PFSK-1 (cell line): ENCODE results near the gene MED27.

Experiments
- FOXP2 ChIP-seq: optimal IDR thresholded peaks from 2 replicates; pipeline ENCODE3; 2011; ENCODE audit warnings: borderline replicate concordance, control low read depth, inconsistent platforms; ENCODE audit not compliant: insufficient read depth; ENCODE audit errors: extremely low read length, extremely low read depth
- POLR2AphosphoS5 ChIP-seq: IDR thresholded peaks from 2 replicates; pipeline ENCODE4 v1.6.1; 2012; ENCODE audit warnings: low read depth, mild to moderate bottlenecking, control low read depth, low read length, moderate library complexity
- SIN3A ChIP-seq: IDR thresholded peaks from 2 replicates; pipeline ENCODE4 v1.6.1; 2012; ENCODE audit warnings: mild to moderate bottlenecking, low read length, moderate library complexity, borderline replicate concordance; ENCODE audit not compliant: insufficient read depth
- TAF1 ChIP-seq: IDR thresholded peaks from 2 replicates; pipeline ENCODE4 v1.6.1; 2012; ENCODE audit warnings: low read length, control low read depth, borderline replicate concordance; ENCODE audit not compliant: insufficient read depth
- TF ChIP-seq, protein P1 (sequence below), 2 experiments: IDR thresholded peaks; 2 replicates each; pipeline versions ENCODE4 v1.6.1 to v1.8.0; 2011 to 2012; ENCODE audit warnings: low read depth in 2 of 2, low read length in 2 of 2, control low read depth in 1 of 2, inconsistent platforms in 1 of 2, mild to moderate bottlenecking in 1 of 2, moderate library complexity in 1 of 2; ENCODE audit not compliant: insufficient read depth in 1 of 2

MED27 gene

GRCh38 chr9:132078699-132079356 lies 839 bp downstream of the MED27 start:
- TF ChIP-seq SIN3A (no peak), POLR2AphosphoS5 (no peak), FOXP2 (no peak), TAF1 (no peak)
- TF ChIP-seq, protein P1, sequence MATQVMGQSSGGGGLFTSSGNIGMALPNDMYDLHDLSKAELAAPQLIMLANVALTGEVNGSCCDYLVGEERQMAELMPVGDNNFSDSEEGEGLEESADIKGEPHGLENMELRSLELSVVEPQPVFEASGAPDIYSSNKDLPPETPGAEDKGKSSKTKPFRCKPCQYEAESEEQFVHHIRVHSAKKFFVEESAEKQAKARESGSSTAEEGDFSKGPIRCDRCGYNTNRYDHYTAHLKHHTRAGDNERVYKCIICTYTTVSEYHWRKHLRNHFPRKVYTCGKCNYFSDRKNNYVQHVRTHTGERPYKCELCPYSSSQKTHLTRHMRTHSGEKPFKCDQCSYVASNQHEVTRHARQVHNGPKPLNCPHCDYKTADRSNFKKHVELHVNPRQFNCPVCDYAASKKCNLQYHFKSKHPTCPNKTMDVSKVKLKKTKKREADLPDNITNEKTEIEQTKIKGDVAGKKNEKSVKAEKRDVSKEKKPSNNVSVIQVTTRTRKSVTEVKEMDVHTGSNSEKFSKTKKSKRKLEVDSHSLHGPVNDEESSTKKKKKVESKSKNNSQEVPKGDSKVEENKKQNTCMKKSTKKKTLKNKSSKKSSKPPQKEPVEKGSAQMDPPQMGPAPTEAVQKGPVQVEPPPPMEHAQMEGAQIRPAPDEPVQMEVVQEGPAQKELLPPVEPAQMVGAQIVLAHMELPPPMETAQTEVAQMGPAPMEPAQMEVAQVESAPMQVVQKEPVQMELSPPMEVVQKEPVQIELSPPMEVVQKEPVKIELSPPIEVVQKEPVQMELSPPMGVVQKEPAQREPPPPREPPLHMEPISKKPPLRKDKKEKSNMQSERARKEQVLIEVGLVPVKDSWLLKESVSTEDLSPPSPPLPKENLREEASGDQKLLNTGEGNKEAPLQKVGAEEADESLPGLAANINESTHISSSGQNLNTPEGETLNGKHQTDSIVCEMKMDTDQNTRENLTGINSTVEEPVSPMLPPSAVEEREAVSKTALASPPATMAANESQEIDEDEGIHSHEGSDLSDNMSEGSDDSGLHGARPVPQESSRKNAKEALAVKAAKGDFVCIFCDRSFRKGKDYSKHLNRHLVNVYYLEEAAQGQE (IDR thresholded peaks at IDR 0.05; ENCODE audit: insufficient read depth in 1 of 2, low read depth in 2 of 2, low read length in 2 of 2) = no peak

DNA sequence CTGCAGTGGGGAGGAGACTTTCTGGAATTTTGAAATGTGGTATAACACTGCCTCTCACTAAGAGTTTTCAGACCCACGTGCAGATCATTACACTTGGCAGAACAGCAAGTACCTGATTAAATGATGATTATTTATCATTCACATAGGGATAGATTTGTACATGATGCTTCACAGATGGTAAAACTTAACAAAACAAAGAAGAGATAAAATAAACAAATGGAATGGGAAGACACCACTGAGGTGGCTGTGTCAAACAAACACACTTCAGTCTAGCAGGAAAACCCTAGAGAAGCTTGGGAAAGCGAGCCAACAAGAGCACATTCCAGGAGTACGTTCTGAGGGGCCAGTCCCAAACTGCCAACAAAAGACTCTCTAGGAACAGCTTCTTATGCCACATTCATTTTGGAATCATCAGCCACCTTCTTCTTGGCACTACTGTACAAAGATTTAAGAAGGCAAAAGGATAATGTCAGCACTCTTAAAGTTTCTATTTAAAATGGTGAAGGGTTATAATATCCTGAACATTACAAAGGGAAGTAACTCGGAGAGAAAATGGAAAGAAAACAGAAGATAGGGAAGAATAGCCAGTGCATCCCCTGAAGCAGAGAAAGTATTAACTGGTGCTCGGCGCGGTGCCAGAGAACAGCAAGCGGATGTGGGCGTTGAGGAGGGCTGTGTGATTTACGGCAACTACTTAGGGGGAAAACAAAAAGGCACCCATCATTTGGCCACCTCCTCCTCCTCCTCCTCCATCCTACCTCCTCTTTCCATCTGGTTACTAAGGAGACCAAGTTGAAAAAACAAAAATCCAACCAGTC lies 1.6 kb downstream of the MED27 start:
- TF ChIP-seq TAF1 (no peak), POLR2AphosphoS5 (no peak), SIN3A (no peak)

DNA sequence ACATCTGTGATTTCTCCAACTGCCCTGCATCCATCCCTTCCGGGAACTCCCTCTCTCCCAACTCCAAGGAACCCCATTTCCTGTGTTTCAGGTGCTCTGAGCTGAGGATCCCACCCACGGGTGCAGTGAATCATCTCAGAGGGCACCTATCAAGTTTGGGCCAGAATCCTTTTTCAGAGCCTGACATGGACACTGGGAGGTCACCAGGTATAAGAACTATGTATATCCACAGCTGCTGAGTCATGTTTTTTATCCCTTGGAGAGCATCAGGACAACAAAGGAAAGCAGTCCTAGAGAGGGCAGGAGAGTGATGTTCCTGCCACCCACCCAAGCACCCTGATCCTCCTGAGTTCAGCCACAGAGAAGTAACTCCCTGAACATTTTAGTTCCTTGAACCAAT lies 3.8 kb downstream of the MED27 start:
- no peak for TF ChIP-seq SIN3A
- no peak for TF ChIP-seq FOXP2
- TF ChIP-seq TAF1 = no peak
- TF ChIP-seq, protein P1 (IDR thresholded peaks at IDR 0.05; ENCODE audit: insufficient read depth in 1 of 2, low read depth in 2 of 2, low read length in 2 of 2) = no peak
- TF ChIP-seq POLR2AphosphoS5 = no peak

GRCh38 chr9:132074736-132075135 lies 4.9 kb downstream of the MED27 start:
- no peak for TF ChIP-seq SIN3A
- TF ChIP-seq POLR2AphosphoS5 = no peak
- no peak for TF ChIP-seq FOXP2
- TF ChIP-seq TAF1 = no peak
- TF ChIP-seq, protein P1 (IDR thresholded peaks at IDR 0.05; ENCODE audit: insufficient read depth in 1 of 2, low read depth in 2 of 2, low read length in 2 of 2) = no peak

DNA sequence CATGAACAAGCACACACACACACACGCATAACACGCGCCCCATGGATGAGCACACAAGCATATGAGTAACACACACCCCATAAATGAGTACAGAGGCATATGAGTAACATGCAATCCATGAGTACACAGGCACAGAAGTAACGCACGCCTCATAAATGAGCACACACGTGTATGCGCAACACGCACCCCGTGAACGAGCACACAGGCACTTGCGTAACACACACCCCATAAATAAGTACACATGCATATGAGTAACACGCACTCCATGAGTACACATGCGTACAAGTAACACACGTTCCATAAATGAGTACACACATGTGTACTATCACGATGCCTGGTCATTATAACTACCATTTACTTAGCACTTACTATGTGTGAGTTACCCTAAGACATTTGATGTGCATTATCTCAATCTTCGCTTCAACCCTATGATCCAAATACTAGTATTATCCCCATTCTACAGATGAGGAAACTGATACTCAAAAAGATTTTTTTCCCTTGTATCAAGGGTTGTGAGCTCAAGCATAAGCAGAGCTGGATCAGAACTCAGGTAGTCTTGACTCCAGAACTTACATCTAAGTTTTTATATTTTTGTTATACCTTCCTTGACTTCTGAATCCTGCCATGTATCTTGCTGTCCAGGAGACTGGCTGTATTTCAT lies 7.7 kb downstream of the MED27 start:
- TF ChIP-seq SIN3A = no peak
- TF ChIP-seq TAF1 = no peak
- no peak for TF ChIP-seq POLR2AphosphoS5
- TF ChIP-seq, protein P1 (IDR thresholded peaks at IDR 0.05; ENCODE audit: insufficient read depth in 1 of 2, low read depth in 2 of 2, low read length in 2 of 2) = no peak
- no peak for TF ChIP-seq FOXP2
